Esophagus (tissue), 2 donors: ENCODE data around the gene EIF3L. TPM values are rescaled to one million over a fixed set of nuclear protein-coding genes. Genes with fewer than 3 reads are reported as not detected.
A peak's percentile ranks its signal among the peaks of the same experiment; 100 is the strongest.

Experiments used
- H3K27ac ChIP-seq, 2 donors: one replicate each; pipeline ENCODE4 v1.5.1; 2013; ENCODE audit warnings: low read depth in 2 of 2, mild to moderate bottlenecking in 2 of 2, inconsistent platforms in 1 of 2, low read length in 1 of 2, moderate library complexity in 1 of 2
- H3K27me3 ChIP-seq, 2 donors: one replicate each; pipeline ENCODE4 v1.6.1; 2013; ENCODE audit warnings: low read length in 2 of 2, control low read depth in 1 of 2, mild to moderate bottlenecking in 1 of 2; ENCODE audit not compliant: insufficient read depth in 2 of 2, control insufficient read depth in 1 of 2
- H3K36me3 ChIP-seq, 2 donors: one replicate each; pipeline ENCODE4 v1.6.1; 2013; ENCODE audit warnings: low read length in 1 of 2; ENCODE audit not compliant: control insufficient read depth in 2 of 2, insufficient read depth in 2 of 2
- H3K4me1 ChIP-seq, 2 donors: one replicate each; pipeline ENCODE4 v1.6.1; 2013; ENCODE audit warnings: low read length in 1 of 2; ENCODE audit not compliant: control insufficient read depth in 2 of 2, insufficient read depth in 2 of 2
- H3K4me3 ChIP-seq, 2 donors: one replicate each; pipeline ENCODE4 v1.5.1; 2013; ENCODE audit warnings: low read length in 2 of 2, mild to moderate bottlenecking in 2 of 2, low read depth in 1 of 2, moderate library complexity in 1 of 2
- H3K9me3 ChIP-seq, 2 donors: one replicate each; pipeline ENCODE4 v1.6.1; 2013; ENCODE audit warnings: mild to moderate bottlenecking in 2 of 2, low read depth in 1 of 2, low read length in 1 of 2, moderate library complexity in 1 of 2; ENCODE audit not compliant: control insufficient read depth in 2 of 2, insufficient read depth in 1 of 2
- WGBS, 2 donors: extraction: QIAGEN DNeasy Blood & Tissue Kit; methylation state at CpG; one replicate each; pipeline ENCODE4 v1.1.7; 2013; 5-methylcytosine and 5-hydroxymethylcytosine counted together
- polyA plus RNA-seq, 2 donors: library from polyadenylated mRNA; stranded (reverse); fragments of 200-250 nt; gene quantifications; one replicate each; pipeline ENCODE4 v1.2.3, GENCODE V29; 2013
- donor health status: healthy with polysubstance abuse.
- donor health status: Bipolar disorder and iron deficiency.

The EIF3L gene
- polyA plus RNA-seq, 2 donors = 113 to 265 TPM

GRCh38 chr22:37884420-37884819 lies 35.2 kb downstream of the EIF3L start:
- no peak overlapping the region for H3K4me3 ChIP-seq
- peaks cover under 1 to 5% of the 10 kb centered on the region in 2 donors for H3K36me3 ChIP-seq
- WGBS, 2 donors = 64 to 75% methylated on average over 6 of the region's 6 CpGs
- no peaks in the 10 kb centered on the region for H3K9me3 ChIP-seq
- H3K27me3 ChIP-seq = no peaks in the 10 kb centered on the region
- H3K4me1 ChIP-seq = peaks cover 0 to 5% of the 10 kb centered on the region in 2 donors
- peak overlapping the region in 1 of 2 donors; percentile 65 for H3K27ac ChIP-seq

DNA sequence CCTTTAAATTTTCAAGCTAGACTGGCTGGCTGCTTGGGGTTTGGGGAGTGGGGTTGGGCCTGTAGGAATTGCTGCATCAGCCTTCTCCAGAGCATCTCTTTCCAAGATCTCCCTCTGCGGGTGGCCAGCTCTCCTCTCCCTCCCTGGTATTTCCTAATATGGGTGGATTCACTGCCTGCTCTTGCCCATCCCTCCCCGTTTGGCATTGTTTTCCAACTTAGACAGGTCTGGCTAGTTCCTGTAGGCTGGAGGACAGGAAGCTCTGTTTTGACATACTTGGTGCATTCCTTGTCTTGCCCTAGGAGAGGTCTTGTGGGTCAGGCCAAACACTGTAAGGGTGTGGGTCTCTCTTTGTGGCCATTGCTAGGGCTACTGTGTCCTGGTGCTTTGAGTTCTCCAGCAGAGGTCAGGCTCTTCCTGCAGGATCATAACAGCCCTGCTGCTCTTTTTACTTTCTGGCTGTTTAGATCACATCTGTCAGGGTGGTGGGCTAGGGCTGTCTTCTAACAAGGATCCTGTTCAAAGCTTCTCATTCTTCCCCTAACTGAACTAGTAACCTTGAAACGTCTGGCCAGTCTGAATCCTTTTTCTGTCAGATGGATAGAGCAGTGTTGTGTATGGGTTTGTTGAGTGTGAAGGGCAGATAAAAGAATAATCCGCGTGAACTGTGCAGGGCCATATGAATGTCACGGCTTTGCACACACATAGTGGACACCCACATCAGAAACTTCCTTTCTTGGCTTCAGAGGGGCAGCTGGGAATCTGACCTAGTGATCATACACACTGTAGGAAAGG lies 38.6 kb downstream of the EIF3L start:
- H3K4me1 ChIP-seq = peaks cover 0 to 8% of the 10 kb centered on the region in 2 donors
- no peak overlapping the region for H3K4me3 ChIP-seq
- peaks cover 0 to 7% of the 10 kb centered on the region in 2 donors for H3K36me3 ChIP-seq
- peak overlapping the region; percentile 84 to 89 for H3K27ac ChIP-seq
- H3K27me3 ChIP-seq = no peaks in the 10 kb centered on the region
- WGBS, 2 donors = 38 to 54% methylated on average over 6 of the region's 6 CpGs
- no peaks in the 10 kb centered on the region for H3K9me3 ChIP-seq

GRCh38 chr22:37891926-37892325 lies 42.7 kb downstream of the EIF3L start:
- peaks cover 0 to 30% of the 10 kb centered on the region in 2 donors for H3K4me1 ChIP-seq

GRCh38 chr22:37892566-37893335 lies 43.5 kb downstream of the EIF3L start:
- WGBS, 2 donors = 37 to 48% methylated on average over 7 of the region's 7 CpGs
- H3K4me3 ChIP-seq = no peak overlapping the region
- peaks cover 0 to 31% of the 10 kb centered on the region in 2 donors for H3K4me1 ChIP-seq
- H3K27ac ChIP-seq = peak overlapping the region; percentile 64 to 79
- H3K27me3 ChIP-seq = no peaks in the 10 kb centered on the region
- no peaks in the 10 kb centered on the region for H3K9me3 ChIP-seq
- H3K36me3 ChIP-seq = peaks cover 0 to 3% of the 10 kb centered on the region in 2 donors

More at GRCh38 chr22:37891926-37892325, 42.7 kb downstream of the EIF3L start:
- no peak overlapping the region for H3K4me3 ChIP-seq
- WGBS, 2 donors = 77 to 84% methylated on average over 3 of the region's 3 CpGs
- peaks cover 0 to 5% of the 10 kb centered on the region in 2 donors for H3K36me3 ChIP-seq
- H3K27ac ChIP-seq = peak overlapping the region in 1 of 2 donors; percentile 63
- no peaks in the 10 kb centered on the region for H3K9me3 ChIP-seq
- no peaks in the 10 kb centered on the region for H3K27me3 ChIP-seq

- 45 to 67% methylated on average over 5 of the region's 5 CpGs for WGBS, 2 donors
- H3K27me3 ChIP-seq = no peaks in the 10 kb centered on the region
- H3K36me3 ChIP-seq = peaks cover 0 to 2% of the 10 kb centered on the region in 2 donors
- H3K4me1 ChIP-seq = peaks cover 0 to 28% of the 10 kb centered on the region in 2 donors
- peak overlapping the region; percentile 64 to 79 for H3K27ac ChIP-seq
- no peak overlapping the region for H3K4me3 ChIP-seq
- H3K9me3 ChIP-seq = no peaks in the 10 kb centered on the region
Observed at GRCh38 chr22:37893583-37893983, 44.4 kb downstream of the EIF3L start.

- Histone ChIP-seq H3K4me1 (peaks cover 0 to 28% of the 10 kb centered on the region in 2 donors), H3K27ac (peak overlapping the region; percentile 78 to 96), H3K36me3 (no peaks in the 10 kb centered on the region), H3K9me3 (no peaks in the 10 kb centered on the region), H3K27me3 (no peaks in the 10 kb centered on the region), H3K4me3 (no peak overlapping the region)
- WGBS, 2 donors = 30 to 46% methylated on average over 8 of the region's 8 CpGs
Observed at GRCh38 chr22:37894939-37895670, 45.9 kb downstream of the EIF3L start.

- Histone ChIP-seq H3K27ac (peak overlapping the region; percentile 97 to 99), H3K4me1 (peaks cover 0 to 29% of the 10 kb centered on the region in 2 donors), H3K36me3 (no peaks in the 10 kb centered on the region), H3K9me3 (no peaks in the 10 kb centered on the region), H3K27me3 (no peaks in the 10 kb centered on the region), H3K4me3 (no peak overlapping the region)
- 26 to 28% methylated on average over 5 of the region's 5 CpGs for WGBS, 2 donors
Observed at GRCh38 chr22:37896181-37896592, 47.0 kb downstream of the EIF3L start.

DNA sequence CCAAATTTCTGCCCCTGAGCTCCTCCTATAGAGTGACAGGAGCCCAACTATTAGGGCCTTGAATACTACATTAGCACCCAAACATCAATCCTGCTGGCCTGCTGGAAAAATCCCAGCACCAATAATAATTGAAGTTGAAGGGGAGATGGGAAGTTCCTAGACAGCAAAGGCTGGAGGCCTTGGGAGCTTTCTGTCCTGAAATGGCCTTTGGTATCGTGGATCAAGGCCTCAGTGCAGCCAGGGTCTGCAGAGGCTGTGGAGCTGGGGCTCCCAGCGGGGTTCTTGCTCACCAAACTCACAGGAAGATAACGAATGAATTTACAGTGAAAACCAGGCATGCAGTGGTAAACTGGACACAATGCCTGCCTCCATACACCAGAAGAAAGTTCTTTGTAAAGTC lies 47.7 kb downstream of the EIF3L start:
- Histone ChIP-seq H3K4me3 (no peak overlapping the region), H3K27ac (peak overlapping the region; percentile 97 to 99), H3K9me3 (no peaks in the 10 kb centered on the region), H3K27me3 (no peaks in the 10 kb centered on the region), H3K4me1 (peaks cover 0 to 30% of the 10 kb centered on the region in 2 donors), H3K36me3 (no peaks in the 10 kb centered on the region)
- WGBS, 2 donors = 63 to 66% methylated on average over 3 of the region's 3 CpGs

DNA sequence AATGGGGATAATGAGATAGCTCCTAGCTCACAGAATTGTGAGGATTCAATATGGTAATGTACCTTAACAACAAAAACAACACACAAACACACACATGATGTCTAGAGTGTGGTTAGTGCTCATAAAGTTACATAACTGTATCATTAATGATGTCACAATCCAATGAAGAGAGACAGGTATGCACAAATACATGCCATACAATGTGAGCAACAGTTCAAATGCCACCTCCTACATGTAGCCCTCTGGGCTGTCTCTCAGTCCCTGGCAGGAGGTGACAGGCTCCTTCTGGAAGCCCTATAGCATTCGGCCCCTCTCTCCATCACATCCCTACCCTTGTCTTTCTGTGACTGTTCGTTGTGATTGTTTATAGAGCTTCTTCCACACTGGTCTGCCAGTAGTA lies 48.6 kb downstream of the EIF3L start:
- WGBS, 2 donors = 72 to 84% methylated on average over 2 of the region's 2 CpGs
- Histone ChIP-seq H3K36me3 (no peaks in the 10 kb centered on the region), H3K9me3 (no peaks in the 10 kb centered on the region), H3K4me3 (no peak overlapping the region), H3K4me1 (peaks cover 0 to 27% of the 10 kb centered on the region in 2 donors), H3K27me3 (no peaks in the 10 kb centered on the region), H3K27ac (peak overlapping the region; percentile 85 to 88)
